Parathyroid adenoma (tissue), 2 donors: ENCODE results near the gene SLITRK4.

Experiments used
- H2AFZ ChIP-seq: fragments of 300-600 bp; sonication (generic); one replicate; pipeline ENCODE4 v1.7.0; 2017; ENCODE audit warnings: antibody characterized with exemption, mild to moderate bottlenecking
- H3K27ac ChIP-seq: fragments of 300-600 bp; sonication (generic); one replicate; pipeline ENCODE4 v1.7.0; 2017
- H3K27me3 ChIP-seq: fragments of 300-600 bp; sonication (generic); one replicate; pipeline ENCODE4 v1.7.0; 2017; ENCODE audit warnings: low read length; ENCODE audit not compliant: control insufficient read depth, insufficient read depth
- H3K36me3 ChIP-seq: fragments of 300-600 bp; sonication (generic); one replicate; pipeline ENCODE4 v1.7.0; 2017; ENCODE audit warnings: low read length; ENCODE audit not compliant: control insufficient read depth, insufficient read depth
- H3K4me1 ChIP-seq: fragments of 300-600 bp; sonication (generic); one replicate; pipeline ENCODE4 v1.7.0; 2017; ENCODE audit warnings: control low read depth
- H3K4me2 ChIP-seq: fragments of 300-600 bp; sonication (generic); one replicate; pipeline ENCODE4 v1.7.0; 2017; ENCODE audit warnings: low read length
- H3K4me3 ChIP-seq: fragments of 300-600 bp; sonication (generic); one replicate; pipeline ENCODE4 v1.7.0; 2017; ENCODE audit warnings: low read depth, low read length
- H3K79me2 ChIP-seq: fragments of 300-600 bp; sonication (generic); one replicate; pipeline ENCODE4 v1.7.0; 2017; ENCODE audit warnings: control low read depth
- H3K9ac ChIP-seq: fragments of 300-600 bp; sonication (generic); one replicate; pipeline ENCODE4 v1.7.0; 2017; ENCODE audit warnings: mild to moderate bottlenecking
- H3K9me3 ChIP-seq: fragments of 300-600 bp; sonication (generic); one replicate; pipeline ENCODE4 v1.7.0; 2017; ENCODE audit warnings: low read length; ENCODE audit not compliant: control insufficient read depth
- CTCF ChIP-seq: fragments of 300-600 bp; sonication (generic); IDR thresholded peaks from one replicate; pipeline ENCODE4 v1.7.0; 2017; ENCODE audit warnings: antibody characterized with exemption, mild to moderate bottlenecking
- donor health status: primary hyperparathyroidism.

The SLITRK4 gene

GRCh38 chrX:143634663-143635455 is 1.0 kb downstream of the SLITRK4 start:
- no peak for TF ChIP-seq CTCF
- peak overlapping the region; percentile 61 for H3K4me2 ChIP-seq
- H3K4me3 ChIP-seq = peak overlapping the region; percentile 46

GRCh38 chrX:143634309-143634662 is 1.6 kb downstream of the SLITRK4 start:
- Histone ChIP-seq H3K9ac (no peak overlapping the region), H3K79me2 (no peaks in the 10 kb centered on the region), H3K4me3 (peak overlapping the region; percentile 46), H3K27ac (no peak overlapping the region), H2AFZ (no peak overlapping the region), H3K27me3 (no peaks in the 10 kb centered on the region), H3K9me3 (no peaks in the 10 kb centered on the region), H3K4me1 (no peaks in the 10 kb centered on the region), H3K36me3 (no peaks in the 10 kb centered on the region), H3K4me2 (peak overlapping the region; percentile 61)
- TF ChIP-seq CTCF = no peak

More at GRCh38 chrX:143634663-143635455, 1.0 kb downstream of the SLITRK4 start:
- H3K79me2 ChIP-seq = no peaks in the 10 kb centered on the region
- H3K36me3 ChIP-seq = no peaks in the 10 kb centered on the region
- no peaks in the 10 kb centered on the region for H3K27me3 ChIP-seq
- no peak overlapping the region for H2AFZ ChIP-seq
- no peaks in the 10 kb centered on the region for H3K9me3 ChIP-seq
- H3K27ac ChIP-seq = no peak overlapping the region
- no peak overlapping the region for H3K9ac ChIP-seq
- no peaks in the 10 kb centered on the region for H3K4me1 ChIP-seq

- Histone ChIP-seq H3K4me3 (peak overlapping the region; percentile 29), H3K27ac (no peak overlapping the region)
These were observed 2.2 kb downstream of the SLITRK4 start for GRCh38 chrX:143633461-143634308.

GRCh38 chrX:143632625-143633410 is 3.1 kb downstream of the SLITRK4 start:
- Histone ChIP-seq H3K36me3 (no peaks in the 10 kb centered on the region), H2AFZ (no peak overlapping the region), H3K4me1 (no peaks in the 10 kb centered on the region), H3K27ac (no peak overlapping the region), H3K27me3 (no peaks in the 10 kb centered on the region), H3K79me2 (no peaks in the 10 kb centered on the region), H3K4me3 (peak overlapping the region; percentile 5), H3K9me3 (no peaks in the 10 kb centered on the region), H3K4me2 (no peak overlapping the region), H3K9ac (no peak overlapping the region)
- no peak for TF ChIP-seq CTCF

More at GRCh38 chrX:143633461-143634308, 2.2 kb downstream of the SLITRK4 start:
- TF ChIP-seq CTCF = no peak
- peak overlapping the region; percentile 53 for H3K4me2 ChIP-seq
- no peaks in the 10 kb centered on the region for H3K4me1 ChIP-seq
- H3K27me3 ChIP-seq = no peaks in the 10 kb centered on the region
- no peak overlapping the region for H3K9ac ChIP-seq
- no peaks in the 10 kb centered on the region for H3K9me3 ChIP-seq
- no peaks in the 10 kb centered on the region for H3K79me2 ChIP-seq
- no peak overlapping the region for H2AFZ ChIP-seq
- H3K36me3 ChIP-seq = no peaks in the 10 kb centered on the region
